Sigmoid colon (tissue), 7 donors: ENCODE measurements around the gene GHRH. TPM values are rescaled to one million over a fixed set of nuclear protein-coding genes. Genes with fewer than 3 reads are reported as not detected.

Source experiments
- DNase-seq: peaks from one replicate; pipeline ENCODE4 v3.0.0-alpha.2; 2019
- H3K27ac ChIP-seq, 4 donors: fragments of 200-600 bp; sonication (generic); one replicate each; pipeline ENCODE4 v1.5.1; 2016 to 2019; ENCODE audit warnings: mild to moderate bottlenecking in 1 of 4
- H3K27me3 ChIP-seq, 3 donors: fragments of 200-600 bp; sonication (generic); one replicate each; pipeline ENCODE4 v1.5.1; 2019; ENCODE audit warnings: mild to moderate bottlenecking in 1 of 3
- H3K36me3 ChIP-seq, 4 donors: fragments of 200-600 bp; sonication (generic); one replicate each; pipeline ENCODE4 v1.5.1; 2016 to 2019
- H3K4me1 ChIP-seq, 4 donors: fragments of 200-600 bp; sonication (generic); one replicate each; pipeline ENCODE4 v1.5.1; 2017 to 2019
- H3K4me3 ChIP-seq, 4 donors: fragments of 200-600 bp; sonication (generic); one replicate each; pipeline ENCODE4 v1.5.1; 2017 to 2019; ENCODE audit warnings: mild to moderate bottlenecking in 2 of 4, moderate library complexity in 1 of 4
- H3K9me3 ChIP-seq, 4 donors: fragments of 200-600 bp in 3 of 4; sonication (generic) in 3 of 4; one replicate each; pipeline versions ENCODE4 v1.5.1 to v1.6.1; 2013 to 2019
- CTCF ChIP-seq, 4 experiments: fragments of 450-650 bp in 3 of 4; fragments of 200-600 bp in 1 of 4; IDR thresholded peaks; one replicate each; pipeline ENCODE4 v1.5.1; 2016 to 2019; ENCODE audit warnings: antibody characterized with exemption in 4 of 4, mild to moderate bottlenecking in 3 of 4, moderate library complexity in 2 of 4
- EP300 ChIP-seq, 4 donors: sonication (generic); formaldehyde crosslinking; IDR thresholded peaks; one replicate each; pipeline ENCODE4 v1.6.1; 2017; ENCODE audit warnings: antibody characterized with exemption in 4 of 4
- POLR2A ChIP-seq, 2 donors: fragments of 450-650 bp; IDR thresholded peaks; one replicate each; pipeline ENCODE4 v1.6.1; 2016; ENCODE audit warnings: antibody characterized with exemption in 2 of 2, mild to moderate bottlenecking in 2 of 2, moderate library complexity in 2 of 2
- POLR2AphosphoS5 ChIP-seq, 4 donors: sonication (generic); formaldehyde crosslinking; IDR thresholded peaks; one replicate each; pipeline ENCODE4 v1.6.1; 2017; ENCODE audit warnings: antibody characterized with exemption in 4 of 4
- WGBS, 2 donors: extraction: QIAGEN DNeasy Blood & Tissue Kit; methylation state at CpG; one replicate each; pipeline ENCODE4 v1.1.7; 2013; 5-methylcytosine and 5-hydroxymethylcytosine counted together
- intact Hi-C: fragments of 100-400 bp; cut with DNase I; formaldehyde crosslinking; loops from one replicate; pipeline ENCODE4 v1.15.1; 2023
- polyA plus RNA-seq, 3 donors: library from polyadenylated mRNA; stranded (reverse); fragments of 200-250 nt; gene quantifications; one replicate each; pipeline ENCODE4 v1.2.3, GENCODE V29; 2013
- total RNA-seq, 4 donors: library from RNA; depleted of rRNA; stranded (reverse); fragments of >200 nt; gene quantifications; one replicate each; pipeline ENCODE4 v1.1.0, GENCODE V29; 2016
- donor health status: healthy with polysubstance abuse.
- donor health status: Bipolar disorder and iron deficiency.
- donor health status: healthy.

Gene GHRH
- total and polyA plus RNA-seq, 7 donors: not detected

GRCh38 chr20:37204056-37204455, 57.6 kb downstream of the GHRH start:
- no peak overlapping the region for H3K27ac ChIP-seq
- WGBS, 2 donors: 88 to 90% methylated on average over 3 of the region's 3 CpGs
- H3K9me3 ChIP-seq: no peaks in the 10 kb centered on the region
- peaks cover 18 to 84% (median 44%) of the 10 kb centered on the region in 4 donors for H3K36me3 ChIP-seq
- intact Hi-C loops: loop anchor here (5.0 to 10.0 kb wide), 2 partner anchors 181 to 328 kb away; no protein-coding TSS in a partner anchor
- H3K4me1 ChIP-seq: peaks cover 0 to 14% (median 7%) of the 10 kb centered on the region in 4 donors
- TF ChIP-seq CTCF (IDR thresholded peaks at IDR 0.05): no peak
- TF ChIP-seq EP300 (IDR thresholded peaks at IDR 0.05): no peak
- no peak for TF ChIP-seq POLR2AphosphoS5 (IDR thresholded peaks at IDR 0.05)
- no peak for TF ChIP-seq POLR2A (IDR thresholded peaks at IDR 0.05)
- H3K4me3 ChIP-seq: no peak overlapping the region
- no peaks in the 10 kb centered on the region for H3K27me3 ChIP-seq
- DNase-seq: no peak

- Histone ChIP-seq H3K9me3 (no peaks in the 10 kb centered on the region), H3K27me3 (no peaks in the 10 kb centered on the region), H3K4me3 (no peak overlapping the region), H3K36me3 (peaks cover 14 to 76% (median 33%) of the 10 kb centered on the region in 4 donors), H3K27ac (peak overlapping the region; percentile 47 to 76 (median 63)), H3K4me1 (peaks cover 0 to 14% (median 7%) of the 10 kb centered on the region in 4 donors)
- intact Hi-C loops: loop anchor here (5.0 to 10.0 kb wide), 2 partner anchors 182 to 330 kb away; no protein-coding TSS in a partner anchor
- TF ChIP-seq POLR2AphosphoS5 (IDR thresholded peaks at IDR 0.05): peak in 3 of 4 donors; percentile 20 to 38 (median 33)
- no peak for TF ChIP-seq EP300 (IDR thresholded peaks at IDR 0.05)
- peak; percentile 53 to 79 (median 65) for TF ChIP-seq CTCF (IDR thresholded peaks at IDR 0.05)
- DNase-seq: no peak
- WGBS, 2 donors: 77 to 79% methylated on average over 6 of the region's 6 CpGs
Observed at GRCh38 chr20:37202267-37202943, 59.2 kb downstream of the GHRH start.

- H3K4me1 ChIP-seq: peaks cover 0 to 14% (median 7%) of the 10 kb centered on the region in 4 donors
- no peak for DNase-seq
- peaks cover 12 to 70% (median 28%) of the 10 kb centered on the region in 4 donors for H3K36me3 ChIP-seq
- TF ChIP-seq POLR2AphosphoS5 (IDR thresholded peaks at IDR 0.05) (no peak), POLR2A (IDR thresholded peaks at IDR 0.05) (no peak), EP300 (IDR thresholded peaks at IDR 0.05) (no peak), CTCF (IDR thresholded peaks at IDR 0.05) (no peak)
- no peaks in the 10 kb centered on the region for H3K27me3 ChIP-seq
- 81 to 84% methylated on average over 2 of the region's 2 CpGs for WGBS, 2 donors
- intact Hi-C loops: loop anchor here (5.0 to 10.0 kb wide), 2 partner anchors 183 to 331 kb away; no protein-coding TSS in a partner anchor
- peak overlapping the region; percentile 47 to 76 (median 63) for H3K27ac ChIP-seq
- H3K4me3 ChIP-seq: no peak overlapping the region
- H3K9me3 ChIP-seq: no peaks in the 10 kb centered on the region
Observed at GRCh38 chr20:37201827-37202162, 59.8 kb downstream of the GHRH start.

Other genes starting within 250 kb of the GHRH start
- gene RBL1, start 165.8 kb downstream of the GHRH start, total RNA-seq: 1 to 10 TPM; 3.1 to 7.9 (median 4.8) TPM
- 1 to 10 TPM in 1 of 3 donors, under 1 TPM in 2; 0.60 to 3.6 (median 0.92) TPM for gene RBL1, start 165.8 kb downstream of the GHRH start, polyA plus RNA-seq
- gene RPN2, start 82.5 kb downstream of the GHRH start, total RNA-seq: 10 to 100 TPM; 65.8 to 81.7 (median 76.1) TPM
- gene RPN2, start 82.5 kb downstream of the GHRH start, polyA plus RNA-seq: 100 to 1,000 TPM in 1 of 3 donors, 10 to 100 TPM in 2; 21.6 to 142 (median 43.7) TPM
- 10 to 100 TPM in 1 of 4 donors, 1 to 10 TPM in 3; 1.8 to 11.1 (median 5.1) TPM for gene MROH8, start 82.3 kb downstream of the GHRH start, total RNA-seq
- 1 to 10 TPM in 2 of 3 donors, under 1 TPM in 1; 0.46 to 2.4 (median 1.0) TPM for gene MROH8, start 82.3 kb downstream of the GHRH start, polyA plus RNA-seq
- 10 to 100 TPM; 30.4 to 68.5 (median 58.2) TPM for gene MANBAL, start 27.8 kb upstream of the GHRH start, total RNA-seq
- 10 to 100 TPM; 34.2 to 57.1 (median 42.0) TPM for gene MANBAL, start 27.8 kb upstream of the GHRH start, polyA plus RNA-seq
- gene SRC, start 84.3 kb upstream of the GHRH start, total RNA-seq: 10 to 100 TPM; 28.1 to 52.3 (median 40.0) TPM
- gene SRC, start 84.3 kb upstream of the GHRH start, polyA plus RNA-seq: 10 to 100 TPM; 64.3 to 91.8 (median 79.1) TPM